NCI-H82 treated with DMSO at 0.1 percent for 48 hours (cell line): ENCODE data around the gene PGC.

ENCODE experiments used
- DNase-seq: peaks from one replicate; lab custom pipeline; 2025; ENCODE audit not compliant: unreplicated experiment; lab: John Stamatoyannopoulos, UW

Gene PGC

GRCh38 chr6:41747256-41748101 lies at the start of gene PGC:
Gene PGC, minus strand, starts transcription at chr6:41747397. Its CDS starts 63 bp downstream, at chr6:41747334.
- no peak for DNase-seq

- no peak for DNase-seq
Observed at GRCh38 chr6:41796474-41796873, 49.3 kb upstream of the PGC start.

- no peak for DNase-seq
Observed at GRCh38 chr6:41791984-41792383, 44.8 kb upstream of the PGC start.

- DNase-seq = no peak
Observed at GRCh38 chr6:41791305-41791704, 44.1 kb upstream of the PGC start.

GRCh38 chr6:41790045-41790444 lies 42.8 kb upstream of the PGC start:
- no peak for DNase-seq

- DNase-seq = no peak
Observed at GRCh38 chr6:41789390-41789724, 42.2 kb upstream of the PGC start.

- peak; percentile 84 for DNase-seq
Observed at GRCh38 chr6:41787219-41787917, 40.2 kb upstream of the PGC start, which contains the start of gene TOMM6. Gene TOMM6, plus strand, starts transcription at chr6:41787694. Its CDS starts 4 bp downstream, at chr6:41787698.

GRCh38 chr6:41786451-41787218 lies 39.4 kb upstream of the PGC start:
- DNase-seq = peak; percentile 51

GRCh38 chr6:41785689-41786450 lies 38.7 kb upstream of the PGC start:
- DNase-seq = no peak

- no peak for DNase-seq
Observed at GRCh38 chr6:41785254-41785653, 38.1 kb upstream of the PGC start.

GRCh38 chr6:41784581-41785171 lies 37.5 kb upstream of the PGC start:
- no peak for DNase-seq

- no peak for DNase-seq
Observed at GRCh38 chr6:41783106-41783780, 36.0 kb upstream of the PGC start.

GRCh38 chr6:41781366-41781730 lies 34.2 kb upstream of the PGC start:
- DNase-seq = no peak

- DNase-seq = no peak
Observed at GRCh38 chr6:41780551-41781365, 33.6 kb upstream of the PGC start, which contains the start of gene PRICKLE4. Gene PRICKLE4, plus strand, starts transcription at chr6:41780782. Its CDS starts 2,692 bp downstream, at chr6:41783474.

- peak; percentile 87 for DNase-seq
Observed at GRCh38 chr6:41779788-41780550, 32.8 kb upstream of the PGC start, which contains the start of gene FRS3. Gene FRS3, minus strand, starts transcription at chr6:41779900. Its CDS starts 2,913 bp downstream, at chr6:41776987.

- no peak for DNase-seq
Observed at GRCh38 chr6:41779336-41779735, 32.1 kb upstream of the PGC start.

GRCh38 chr6:41778895-41779294 lies 31.7 kb upstream of the PGC start:
- no peak for DNase-seq
